Measurements from ENCODE around the gene CDC42EP4.

The CDC42EP4 gene

DNA sequence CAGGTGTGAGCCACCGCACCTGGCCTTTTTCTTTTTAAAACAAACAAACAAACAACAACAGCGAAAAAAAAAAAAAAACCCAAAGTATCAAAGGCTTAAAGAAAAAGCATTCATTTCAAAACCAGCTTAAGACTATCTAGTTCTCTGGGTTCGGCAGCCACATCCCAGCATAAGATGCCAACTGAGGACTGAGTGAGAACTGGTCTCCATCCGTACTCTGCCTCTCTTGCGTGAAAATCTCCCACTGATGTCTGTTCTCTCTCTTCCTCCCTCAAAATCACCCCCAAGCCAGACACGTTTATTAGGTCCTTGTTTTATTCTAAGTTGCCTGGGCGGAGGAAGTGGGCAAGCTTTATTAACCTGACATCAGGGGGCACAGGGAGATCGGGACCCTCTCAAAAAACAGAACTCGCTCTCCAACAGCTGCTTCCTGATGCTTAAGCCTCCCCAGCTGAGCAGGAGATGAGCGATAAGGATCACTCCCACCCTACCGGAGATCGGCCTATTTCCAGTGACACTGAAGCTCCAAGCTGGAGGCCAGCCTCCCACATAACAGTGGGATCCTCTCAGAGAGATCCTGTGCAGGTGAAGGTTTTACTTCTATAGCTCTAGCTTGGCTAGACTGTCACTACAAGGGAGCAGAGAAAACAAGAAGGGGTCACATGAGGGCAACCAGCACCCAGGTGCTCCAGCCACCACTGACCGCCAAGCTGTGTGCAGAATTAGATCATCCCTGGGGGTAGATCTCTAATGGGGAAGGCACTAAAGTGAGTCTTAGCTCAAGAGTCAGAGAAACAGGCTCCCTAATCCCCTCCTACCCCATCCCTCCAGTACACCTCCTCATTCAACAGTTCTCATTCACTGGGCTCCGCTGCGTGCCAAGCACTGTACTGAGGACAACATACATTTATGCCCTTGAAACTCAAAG is 13.6 kb downstream of the CDC42EP4 start:
- no peak for DNase-seq (ENCODE audit: low spot score)

DNA sequence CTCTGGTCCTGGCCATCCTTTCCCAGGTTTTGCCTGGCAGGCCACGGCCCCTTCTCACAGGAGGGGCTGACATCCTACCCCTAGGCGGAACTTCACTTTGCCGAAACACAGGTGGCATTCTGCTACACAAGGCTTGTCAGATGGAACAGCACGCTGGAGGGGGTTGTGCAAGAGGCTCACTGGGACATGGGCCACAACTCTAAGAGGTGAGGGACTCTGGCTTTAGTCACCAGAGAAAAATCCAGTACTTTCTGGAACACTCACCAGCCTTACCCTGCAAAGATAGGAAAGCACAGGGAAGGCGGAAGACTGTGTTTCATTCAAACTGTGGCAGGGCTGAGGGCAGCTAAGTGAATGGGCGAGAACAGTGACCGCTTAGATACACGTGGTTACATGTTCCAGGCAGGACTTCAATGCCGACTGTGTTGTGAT is 18.3 kb downstream of the CDC42EP4 start:
- no peak for DNase-seq (ENCODE audit: low spot score)

DNA sequence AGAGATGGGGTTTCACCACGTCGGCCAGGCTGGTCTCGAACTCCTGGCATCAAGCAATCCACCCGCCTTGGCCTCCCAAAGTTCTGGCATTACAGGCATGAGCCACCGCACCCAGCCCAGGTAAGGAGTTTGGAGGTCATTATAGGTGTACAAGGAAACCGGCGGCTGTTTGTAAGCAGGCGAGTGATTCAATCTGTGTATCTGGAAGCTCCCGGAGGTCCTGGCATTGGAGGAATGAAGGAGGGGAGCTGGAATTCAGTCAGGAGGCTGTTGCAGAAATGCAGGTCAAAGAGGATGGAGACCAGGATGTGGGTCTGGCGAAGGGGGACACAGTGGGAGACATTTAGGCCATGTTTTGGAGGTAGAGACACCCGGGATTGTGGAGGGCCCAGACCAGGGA is 18.8 kb downstream of the CDC42EP4 start:
- no peak for DNase-seq (ENCODE audit: low spot score)

DNA sequence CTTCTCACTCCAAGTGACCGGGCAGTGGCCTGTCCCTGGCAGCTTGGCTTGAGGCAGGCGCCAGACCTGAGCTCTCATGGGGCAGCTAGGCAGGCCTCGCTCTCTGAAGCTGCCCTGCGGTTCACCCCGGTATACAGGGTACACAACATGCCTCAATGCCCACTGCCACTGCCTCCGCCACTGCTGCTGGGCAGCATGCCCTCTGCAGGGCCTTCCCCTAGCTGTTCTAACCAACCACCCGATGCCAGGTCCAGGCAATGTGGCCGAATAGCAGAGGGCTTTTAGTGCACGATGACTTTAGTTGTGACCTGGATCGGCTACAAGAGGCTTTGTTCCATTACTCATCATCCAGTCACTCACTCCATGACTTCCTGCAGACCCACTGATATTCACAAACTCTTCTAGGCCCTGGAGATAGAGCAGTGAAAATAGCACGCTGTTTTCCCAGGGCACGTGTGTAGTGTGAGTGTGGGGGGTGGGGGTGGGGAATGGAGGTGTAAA is 19.7 kb downstream of the CDC42EP4 start:
- DNase-seq (ENCODE audit: low spot score) = no peak

DNA sequence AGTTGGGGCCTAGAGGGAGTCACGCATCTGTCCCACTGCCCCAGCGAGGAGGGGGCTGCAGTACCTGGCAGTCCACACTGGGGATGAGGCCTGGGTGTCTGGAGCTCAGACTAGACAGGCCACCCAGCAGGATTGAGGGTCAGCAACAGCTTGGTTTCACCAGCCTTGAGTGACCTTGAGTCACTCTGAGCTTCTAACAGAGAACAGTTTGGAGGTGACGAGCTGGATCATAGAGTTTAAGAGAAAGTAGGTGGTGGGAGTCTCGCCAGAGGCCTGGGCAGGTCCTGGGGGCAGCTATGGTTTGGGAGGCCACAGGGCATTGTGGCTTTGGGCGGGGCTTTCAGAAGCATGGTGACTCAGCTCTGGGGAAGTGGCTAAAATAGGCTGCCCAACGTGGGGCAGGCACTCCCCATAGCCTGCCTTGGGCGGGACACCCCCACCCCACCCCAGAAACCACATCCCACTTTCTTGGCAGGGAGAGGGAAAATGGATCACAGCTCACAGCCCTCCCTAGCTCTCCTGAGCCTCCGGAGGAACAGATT is 20.5 kb downstream of the CDC42EP4 start:
- no peak for DNase-seq (ENCODE audit: low spot score)

DNA sequence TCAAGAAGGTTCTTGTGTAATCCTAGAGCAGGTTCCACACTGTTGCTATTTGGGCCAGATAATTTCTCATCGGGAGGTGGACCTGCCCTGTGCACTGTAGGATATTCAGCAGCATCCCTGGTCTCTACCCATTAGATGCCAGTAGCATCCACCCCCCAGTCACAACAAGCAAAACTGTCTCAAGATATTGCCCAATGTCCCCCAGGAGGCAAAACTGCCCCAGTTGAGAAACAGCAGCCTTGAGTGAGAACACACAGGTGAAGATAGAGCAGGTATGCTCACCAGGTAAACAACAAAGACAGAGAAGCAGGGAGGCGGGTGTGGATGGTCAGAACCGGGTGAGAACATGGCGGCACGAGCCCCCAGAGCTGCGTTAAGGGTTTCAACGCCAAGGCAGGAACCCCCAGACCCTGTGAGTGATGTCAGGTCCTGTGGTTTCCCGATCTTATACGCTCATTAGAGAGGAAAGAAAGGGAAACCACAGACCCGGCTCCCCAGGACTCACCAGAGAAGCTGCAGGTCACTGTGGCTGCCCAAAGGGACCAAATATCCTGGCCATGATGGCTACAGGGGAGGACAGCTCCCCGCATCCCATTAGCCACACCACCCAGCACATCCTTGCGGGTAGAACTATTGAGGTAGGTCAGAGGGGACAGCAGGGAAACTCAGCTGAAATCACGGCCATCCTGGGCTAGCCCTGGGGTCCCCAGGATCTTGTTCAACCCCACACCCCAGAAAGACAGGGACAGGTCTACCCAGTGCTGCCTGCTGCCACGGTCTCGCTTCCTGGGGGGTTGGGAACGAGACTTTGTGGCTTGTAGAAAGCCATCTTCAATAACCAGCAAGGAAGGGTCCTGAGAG is 21.2 kb downstream of the CDC42EP4 start:
- DNase-seq (ENCODE audit: low spot score) = no peak

DNA sequence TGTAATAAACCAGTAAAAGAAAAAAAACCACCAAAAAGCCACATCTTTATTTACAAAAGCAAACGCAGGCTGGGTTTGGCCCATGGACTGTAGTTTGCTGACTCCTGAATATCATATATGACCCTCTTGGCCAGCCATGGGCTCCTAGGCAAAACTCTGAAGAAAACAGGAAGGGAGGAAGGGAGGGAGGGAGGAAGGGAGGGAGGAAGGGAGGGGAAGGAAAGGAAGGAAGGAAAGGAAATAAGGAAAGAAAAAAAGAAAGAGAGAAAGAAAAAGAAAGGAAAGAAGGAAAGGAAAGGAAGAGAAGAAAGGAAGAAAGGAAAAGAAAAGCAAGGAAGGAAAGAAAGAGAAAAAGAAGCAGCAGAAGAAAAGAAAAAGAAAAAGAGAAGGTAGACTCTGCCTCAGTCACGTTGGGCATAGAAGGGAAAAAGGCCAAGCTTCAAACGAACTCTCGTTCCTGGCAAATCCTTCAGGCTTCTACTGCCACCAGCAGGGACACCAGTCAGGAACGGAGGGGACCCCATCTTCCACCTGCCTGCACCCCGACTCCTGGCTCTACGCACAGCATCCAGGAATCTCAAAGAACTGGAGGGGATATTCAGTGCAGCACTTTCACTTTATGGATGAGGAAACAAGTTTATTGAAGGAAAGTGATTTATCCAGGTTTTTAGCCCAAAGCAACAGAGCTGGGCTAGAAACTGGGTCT is 22.1 kb downstream of the CDC42EP4 start:
- DNase-seq (ENCODE audit: low spot score) = no peak

DNA sequence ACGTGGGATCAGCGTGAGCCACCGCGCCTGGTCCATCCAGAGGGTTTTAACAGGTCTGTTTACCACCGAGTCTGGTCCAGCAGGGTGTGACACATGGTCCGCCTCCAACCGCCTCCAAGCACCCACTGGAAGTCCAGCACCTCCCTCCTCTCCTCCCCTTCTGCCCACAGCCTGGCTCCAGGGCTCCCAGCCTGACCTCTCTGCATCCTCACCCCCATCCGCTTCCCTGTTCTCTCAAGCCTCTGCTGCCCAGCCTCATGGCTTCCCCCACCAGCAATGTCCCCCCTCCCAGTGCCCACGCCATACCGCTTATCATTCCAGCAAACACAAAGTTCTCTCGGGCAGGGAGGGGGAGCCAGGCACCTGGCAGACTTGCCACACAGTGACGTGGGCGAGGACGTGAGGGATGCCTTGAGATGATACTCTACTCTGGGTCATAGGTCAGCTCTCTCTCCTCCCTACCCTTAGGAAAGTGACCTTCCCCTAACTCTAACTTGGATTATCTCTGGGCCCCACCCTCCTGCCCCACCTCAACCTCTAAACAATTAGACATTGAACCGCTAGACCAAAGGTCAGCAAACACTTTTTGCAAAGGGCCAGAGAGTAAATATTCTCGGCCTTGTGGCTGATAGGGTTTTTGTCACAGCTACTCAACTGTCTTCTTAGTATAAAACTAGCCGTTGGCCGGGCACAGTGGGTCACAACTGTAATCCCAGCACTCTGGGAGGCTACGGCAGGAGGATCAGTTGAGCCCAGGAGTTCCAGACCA is 23.1 kb downstream of the CDC42EP4 start:
- DNase-seq (ENCODE audit: low spot score) = no peak

DNA sequence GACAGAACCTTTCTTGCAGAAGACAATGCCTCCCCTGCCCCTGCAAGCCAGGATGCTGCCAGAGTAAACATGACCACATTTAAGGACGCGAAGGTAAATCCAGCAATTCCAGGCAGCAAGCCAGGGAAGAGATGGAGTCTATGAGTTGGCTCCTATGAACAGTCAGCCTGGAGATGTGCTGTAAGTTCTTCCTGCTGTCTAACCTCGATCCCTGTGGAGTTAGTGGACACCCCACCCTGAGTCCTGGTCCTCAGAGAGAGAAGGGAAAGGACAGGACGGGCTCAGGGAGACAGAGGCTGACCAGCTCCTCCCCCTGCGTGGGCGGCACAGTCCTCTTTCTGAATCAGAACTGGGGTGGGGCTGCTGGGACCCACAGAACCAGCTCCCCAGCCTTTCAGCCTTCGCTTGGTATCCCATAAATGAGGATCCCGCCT is 24.9 kb downstream of the CDC42EP4 start:
- DNase-seq (ENCODE audit: low spot score) = no peak

DNA sequence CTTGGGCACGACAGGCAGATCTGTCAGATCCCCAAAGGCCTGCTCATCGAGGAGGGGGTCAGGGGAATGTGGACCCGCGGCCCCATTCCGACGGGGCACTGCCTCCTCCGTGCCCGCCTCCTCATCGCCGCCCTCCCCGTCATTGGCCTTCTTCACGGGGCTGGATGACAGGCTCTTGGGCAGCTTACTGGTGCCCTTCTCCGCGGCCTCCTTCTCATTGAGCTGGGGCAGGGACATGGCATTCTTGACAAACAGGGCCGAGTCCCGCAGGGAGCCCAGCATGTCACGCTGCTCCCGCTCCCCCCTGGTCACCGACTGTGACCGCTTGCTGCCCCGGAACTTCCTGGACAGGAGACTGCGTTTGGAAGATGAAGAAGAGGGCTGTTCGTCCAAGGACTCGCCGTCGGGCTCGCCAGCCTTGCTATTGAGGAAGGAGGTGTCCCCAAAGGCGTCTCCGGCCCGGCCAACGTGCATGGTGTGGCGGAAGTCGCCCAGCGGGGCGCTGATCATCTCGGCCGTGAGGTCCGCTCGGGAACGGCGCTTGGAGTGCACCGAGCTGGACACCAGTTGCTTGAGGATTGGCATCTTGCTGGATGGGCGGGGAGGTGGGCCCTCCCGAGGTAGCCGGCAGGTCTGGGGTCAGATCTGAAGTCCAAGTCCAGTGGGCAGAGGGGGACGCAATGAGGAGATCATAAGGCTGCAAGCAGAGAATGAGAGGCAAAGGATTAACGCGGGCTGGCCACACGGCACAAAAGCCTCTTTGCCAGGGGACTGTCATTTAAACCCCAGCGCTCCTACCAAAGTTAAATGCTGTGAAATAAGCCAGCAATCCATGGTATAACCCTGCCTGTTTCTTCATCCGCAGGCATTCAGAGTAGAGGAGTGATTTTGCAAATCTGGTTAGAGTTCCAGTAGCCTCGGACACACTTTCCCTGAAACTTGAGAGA is 25.6 kb downstream of the CDC42EP4 start:
- no peak for DNase-seq (ENCODE audit: low spot score)

DNA sequence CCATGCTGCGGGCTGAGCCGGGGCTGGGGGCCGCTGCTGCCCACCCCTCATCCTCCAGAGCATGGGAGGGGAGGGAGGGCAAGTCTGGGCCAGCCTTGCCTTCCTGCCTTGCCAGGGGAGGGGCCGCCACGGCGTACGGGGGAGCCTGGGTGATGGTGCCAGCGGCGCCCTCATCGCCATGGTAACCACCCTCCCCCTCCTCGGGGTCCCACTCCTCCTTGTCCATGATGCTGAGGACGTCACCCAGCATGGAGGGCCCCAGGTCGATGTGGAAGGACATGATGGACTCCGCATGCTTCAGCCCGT is 26.2 kb downstream of the CDC42EP4 start:
- no peak for DNase-seq (ENCODE audit: low spot score)

DNA sequence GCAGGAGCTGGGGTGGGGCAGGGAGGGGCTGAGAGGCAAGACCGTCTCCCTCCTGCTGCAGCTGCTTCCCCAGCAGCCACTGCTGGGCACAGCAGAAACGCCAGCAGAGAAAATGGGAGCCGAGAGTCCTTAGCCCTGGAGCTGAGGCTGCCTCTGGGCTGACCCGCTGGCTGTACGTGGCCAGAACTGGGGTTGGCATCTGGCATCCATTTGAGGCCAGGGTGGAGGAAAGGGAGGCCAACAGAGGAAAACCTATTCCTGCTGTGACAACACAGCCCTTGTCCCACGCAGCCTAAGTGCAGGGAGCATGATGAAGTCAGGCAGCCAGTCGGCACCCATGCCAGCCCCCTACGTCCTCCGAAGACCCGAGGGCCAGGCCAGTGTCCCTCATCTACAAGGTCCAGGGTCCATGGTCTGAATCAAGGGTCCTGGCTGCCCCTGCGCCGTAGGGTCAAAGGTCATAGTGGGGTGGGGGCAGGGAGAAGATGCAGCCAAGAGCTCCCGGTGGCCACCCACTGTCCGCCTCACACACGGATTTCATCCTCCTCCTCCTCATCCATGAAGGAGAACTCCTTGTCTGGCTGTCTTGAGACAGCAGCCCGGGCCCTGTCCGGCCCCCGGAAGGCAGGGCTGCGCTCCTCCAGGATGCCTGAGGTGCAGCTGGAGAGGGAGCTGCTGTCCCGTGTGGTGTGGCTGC is 26.7 kb downstream of the CDC42EP4 start:
- no peak for DNase-seq (ENCODE audit: low spot score)

DNA sequence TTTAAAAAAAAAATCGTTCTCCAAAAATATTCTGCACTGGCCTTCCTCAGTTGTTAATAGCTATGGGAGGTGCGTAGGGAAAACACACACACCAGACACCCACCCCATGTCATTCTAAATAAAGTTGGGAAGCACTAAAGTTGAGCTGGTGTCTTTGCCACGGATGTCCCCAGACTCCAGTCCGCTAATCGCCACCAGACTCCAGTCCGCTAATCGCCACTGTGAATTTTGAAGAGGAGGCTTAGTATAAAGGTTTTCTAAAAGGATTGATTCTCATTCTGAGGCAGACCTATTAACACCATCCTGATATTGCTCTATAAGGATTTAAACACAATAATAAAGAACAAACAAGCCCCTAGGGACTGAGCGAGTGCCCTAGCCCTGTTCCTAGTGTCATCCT is 27.4 kb downstream of the CDC42EP4 start:
- DNase-seq (ENCODE audit: low spot score) = no peak

DNA sequence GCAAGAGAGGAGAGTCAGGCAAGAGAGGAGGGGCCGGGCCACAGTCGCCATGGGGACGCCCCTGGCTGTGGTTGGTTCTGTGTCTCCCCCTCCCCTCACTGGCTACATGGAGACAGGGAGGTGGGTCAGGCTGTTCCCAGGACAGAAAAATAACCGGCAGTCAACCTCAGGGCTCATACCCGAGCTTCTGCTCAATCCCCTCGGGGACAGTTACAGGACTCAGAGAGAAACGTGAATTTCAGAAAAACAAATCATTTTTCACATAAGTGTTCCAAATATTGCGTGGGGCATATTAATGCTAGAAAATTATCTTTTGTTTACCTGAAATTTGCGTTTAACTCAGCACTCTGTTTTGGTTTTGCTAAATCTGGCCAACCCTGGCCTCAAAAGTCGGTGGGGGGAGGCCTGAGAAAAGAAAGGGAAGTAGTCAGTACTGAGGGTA is 27.9 kb downstream of the CDC42EP4 start:
- DNase-seq (ENCODE audit: low spot score) = no peak

DNA sequence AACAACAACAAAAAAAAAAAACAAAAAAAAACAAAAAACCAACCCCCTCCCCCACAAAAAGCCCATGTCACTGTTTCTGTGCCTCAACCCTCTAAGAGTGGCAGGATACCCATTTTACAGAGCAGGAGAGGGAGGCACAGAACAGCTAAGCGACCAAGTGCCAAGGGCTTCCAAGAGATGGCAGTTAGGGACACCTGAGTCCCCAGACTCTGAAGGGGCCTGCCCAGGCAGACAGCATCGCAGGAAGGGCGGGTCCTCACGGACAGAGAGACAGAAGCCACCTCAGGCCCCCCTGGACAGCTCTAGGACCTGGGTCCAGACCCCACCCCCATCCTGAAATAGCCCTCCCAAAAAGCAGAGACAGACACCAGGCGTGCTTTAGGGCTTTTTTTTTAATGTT is 28.6 kb downstream of the CDC42EP4 start:
- no peak for DNase-seq (ENCODE audit: low spot score)

DNA sequence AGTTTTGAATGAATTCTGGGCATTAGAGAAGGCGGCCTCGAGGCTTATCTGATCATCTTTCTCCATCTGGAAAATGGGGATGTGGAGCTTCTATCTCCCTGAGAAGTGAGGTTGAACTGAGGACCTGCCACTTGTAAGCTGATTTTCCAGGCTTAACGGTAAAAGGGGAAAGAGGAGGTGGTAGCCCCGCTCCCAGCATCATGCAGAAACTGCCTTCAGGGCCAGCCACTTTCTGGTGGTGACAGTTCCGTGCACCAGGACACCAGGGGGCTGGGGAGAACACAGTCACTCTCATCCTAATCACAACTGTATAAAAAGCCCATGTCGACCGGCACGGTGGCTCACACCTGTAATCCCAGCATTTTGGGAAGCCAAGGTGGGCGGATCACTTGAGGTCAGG is 29.2 kb downstream of the CDC42EP4 start:
- DNase-seq (ENCODE audit: low spot score) = no peak

DNA sequence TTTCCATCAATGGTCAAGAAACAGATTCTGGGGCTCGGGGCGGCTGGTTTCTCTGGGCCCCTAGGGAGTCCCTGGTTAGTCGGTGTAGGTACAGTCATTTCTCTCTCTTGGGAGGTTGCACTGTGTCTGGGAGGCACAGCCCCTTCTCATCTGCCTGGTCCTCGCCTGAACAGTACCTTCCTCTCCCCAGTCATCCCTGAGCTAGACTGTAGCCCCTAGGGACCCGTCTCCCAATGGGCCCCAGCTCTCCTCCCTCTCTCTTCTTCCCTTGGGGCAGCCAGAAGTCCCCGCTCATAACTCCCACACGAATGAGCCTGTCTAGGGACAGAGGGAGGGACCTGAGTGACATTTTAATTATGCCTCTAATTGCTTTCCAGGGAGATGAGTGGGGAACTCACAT is 29.9 kb downstream of the CDC42EP4 start:
- no peak for DNase-seq (ENCODE audit: low spot score)

DNA sequence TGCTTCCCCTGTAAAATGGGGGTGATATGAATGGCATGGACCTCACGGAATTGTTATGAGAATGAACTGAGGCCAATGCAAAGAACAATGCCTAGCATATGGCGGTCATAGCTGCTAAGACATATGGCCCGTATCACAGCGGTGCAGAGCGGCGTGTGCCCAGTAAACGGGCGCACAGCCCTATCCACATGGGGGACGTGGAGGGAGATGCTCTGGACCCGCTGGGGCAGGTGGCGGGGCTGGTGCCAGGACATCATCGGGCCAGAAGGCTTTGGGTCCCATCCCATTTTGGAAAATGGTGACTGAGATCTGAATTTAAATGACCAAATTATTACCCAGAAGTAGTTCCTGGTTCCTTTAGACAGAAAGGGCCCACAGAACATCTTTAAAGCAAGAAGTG is 31.6 kb downstream of the CDC42EP4 start:
- no peak for DNase-seq (ENCODE audit: low spot score)

DNA sequence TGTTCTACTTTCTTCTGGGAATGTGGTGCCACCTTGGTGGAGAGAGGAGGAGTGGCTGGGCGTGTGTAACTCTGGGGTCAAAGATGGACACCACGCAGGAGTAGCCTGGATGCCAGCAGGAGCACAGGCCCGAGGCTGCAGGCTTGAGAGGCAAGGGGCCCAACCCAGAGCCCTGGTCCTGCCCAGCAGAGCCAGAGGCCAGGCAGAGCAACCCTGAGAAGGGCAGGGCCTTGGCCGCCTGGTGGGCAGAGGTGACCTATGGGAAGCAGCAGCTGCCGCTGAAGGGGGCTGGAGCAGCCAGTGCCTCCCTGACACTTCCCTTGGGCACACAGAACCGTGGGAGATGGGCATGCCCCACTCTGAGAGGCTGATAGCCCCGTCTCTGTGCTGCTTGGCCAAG is 32.1 kb downstream of the CDC42EP4 start:
- DNase-seq (ENCODE audit: low spot score) = no peak

Data from CD4-positive, alpha-beta T cell treated with Interleukin-15 for 4 hours (primary cell).